OCI-LY1 (cell line): ENCODE data around the gene DYRK1A.

ENCODE experiments used
- CTCF ChIP-seq: fragments of 200-600 bp; sonication (generic), shearing (Covaris generic); IDR thresholded peaks from 2 replicates; pipeline ENCODE4 v1.5.1; 2017; ENCODE audit warnings: mild to moderate bottlenecking, antibody characterized with exemption, low read length, moderate library complexity, mixed read lengths
- EZH2 ChIP-seq: fragments of 200-600 bp; sonication (generic), shearing (Covaris generic); IDR thresholded peaks from 2 replicates; pipeline ENCODE4 v1.8.0; 2017; ENCODE audit warnings: borderline replicate concordance, mixed run types, mild to moderate bottlenecking, antibody characterized with exemption, low read length, moderate library complexity, mixed read lengths

GRCh38 chr21:37380349-37381323 is 14.1 kb downstream of the DYRK1A start:
- TF ChIP-seq CTCF (no peak), EZH2 (no peak)
